TTC549 (cell line): Measurements from ENCODE around the gene TBXAS1.
"Not testable (repeated sequence)": the region's sequence is repeated elsewhere in the genome, so short reads cannot be mapped to it uniquely, and the experiment has no call there.

Experiments
- FAIRE-seq: peaks from 2 replicates; lab custom pipeline; 2012; peaks lifted over from hg19 to GRCh38; lab: Jason Lieb, UNC

Gene TBXAS1

GRCh38 chr7:139893461-139893860 lies 64.4 kb downstream of the TBXAS1 start:
- FAIRE-seq = no peak

GRCh38 chr7:139893999-139894398 lies 64.9 kb downstream of the TBXAS1 start:
- no peak for FAIRE-seq

GRCh38 chr7:139895141-139895829 lies 66.2 kb downstream of the TBXAS1 start:
- FAIRE-seq = no peak

GRCh38 chr7:139896288-139896687 lies 67.2 kb downstream of the TBXAS1 start:
- FAIRE-seq = no peak

- no peak for FAIRE-seq
These were observed 67.8 kb downstream of the TBXAS1 start for GRCh38 chr7:139896831-139897230.

GRCh38 chr7:139897422-139898090 lies 68.5 kb downstream of the TBXAS1 start:
- no peak for FAIRE-seq

- FAIRE-seq = no peak
These were observed 69.4 kb downstream of the TBXAS1 start for GRCh38 chr7:139898483-139898882.

- no peak for FAIRE-seq
These were observed 70.4 kb downstream of the TBXAS1 start for GRCh38 chr7:139899328-139899955.

- no peak for FAIRE-seq
These were observed 71.3 kb downstream of the TBXAS1 start for GRCh38 chr7:139900326-139900725.

- no peak for FAIRE-seq
These were observed 72.2 kb downstream of the TBXAS1 start for GRCh38 chr7:139901056-139901795.

- FAIRE-seq = no peak
These were observed 72.8 kb downstream of the TBXAS1 start for GRCh38 chr7:139901901-139902300.

GRCh38 chr7:139902436-139903102 lies 73.5 kb downstream of the TBXAS1 start:
- no peak for FAIRE-seq

GRCh38 chr7:139903103-139903477 lies 74.0 kb downstream of the TBXAS1 start:
- FAIRE-seq = not testable (repeated sequence)

GRCh38 chr7:139906879-139907278 lies 77.8 kb downstream of the TBXAS1 start:
- no peak for FAIRE-seq

- no peak for FAIRE-seq
These were observed 79.7 kb downstream of the TBXAS1 start for GRCh38 chr7:139908792-139909191.

GRCh38 chr7:139909379-139910050 lies 80.5 kb downstream of the TBXAS1 start:
- FAIRE-seq = no peak

- FAIRE-seq = no peak
These were observed 84.2 kb downstream of the TBXAS1 start for GRCh38 chr7:139913021-139913844.

- no peak for FAIRE-seq
These were observed 84.7 kb downstream of the TBXAS1 start for GRCh38 chr7:139913845-139914135.

- no peak for FAIRE-seq
These were observed 85.5 kb downstream of the TBXAS1 start for GRCh38 chr7:139914306-139915267.
